GM19240 (cell line): ENCODE measurements around the gene AGGF1.
"Not testable (repeated sequence)": the region's sequence is repeated elsewhere in the genome, so short reads cannot be mapped to it uniquely, and the experiment has no call there.

Experiments used
- DNase-seq: peaks from one replicate; pipeline ENCODE4 v3.0.0; 2011; ENCODE audit warnings: low spot score; ENCODE audit not compliant: insufficient read length

Gene AGGF1

GRCh38 chr5:77083088-77083487 lies 52.9 kb downstream of the AGGF1 start:
- DNase-seq: no peak

GRCh38 chr5:77086368-77086688 lies 56.1 kb downstream of the AGGF1 start:
- DNase-seq: no peak

GRCh38 chr5:77086689-77087483 lies 56.7 kb downstream of the AGGF1 start, which contains the start of gene ZBED3:
TSS of gene ZBED3 (minus strand) at chr5:77087285. CDS start at chr5:77077878, 9,407 bp downstream.
- peak; percentile 44 for DNase-seq

- DNase-seq: no peak
Measured at GRCh38 chr5:77087484-77088261, 57.5 kb downstream of the AGGF1 start.

- DNase-seq: no peak
Measured at GRCh38 chr5:77095189-77095588, 65.0 kb downstream of the AGGF1 start.

- DNase-seq: no peak
Measured at GRCh38 chr5:77101298-77101697, 71.1 kb downstream of the AGGF1 start.

GRCh38 chr5:77102549-77102948 lies 72.3 kb downstream of the AGGF1 start:
- DNase-seq: no peak

GRCh38 chr5:77103457-77103856 lies 73.3 kb downstream of the AGGF1 start:
- DNase-seq: no peak

GRCh38 chr5:77104813-77105212 lies 74.6 kb downstream of the AGGF1 start:
- DNase-seq: no peak

- not testable (repeated sequence) for DNase-seq
Measured at GRCh38 chr5:77107035-77107434, 76.8 kb downstream of the AGGF1 start.
